Activated T-helper 2 cell treated with anti-CD3 and anti-CD28 coated beads, Interferon-gamma antibody, Interleukin-2, Interleukin-4, amounts not matched to agents 10 μg/mL and 5 μg/mL and 100 μg/mL, durations not matched to agents 14 hours and 24 hours and 36 hours (primary cell): ENCODE measurements around the gene AP1S2. TPM values are rescaled to one million over a fixed set of nuclear protein-coding genes. Genes with fewer than 3 reads are reported as not detected.
"Not testable (repeated sequence)": the region's sequence is repeated elsewhere in the genome, so short reads cannot be mapped to it uniquely, and the experiment has no call there.

ENCODE experiments used
- DNase-seq: peaks from one replicate; pipeline ENCODE4 v3.0.0; 2021; ENCODE audit warnings: low spot score
- H3K27ac Mint-ChIP-seq: one replicate; pipeline ENCODE4 v1.8.0; 2021; ENCODE audit warnings: mixed read lengths
- H3K27me3 Mint-ChIP-seq: one replicate; pipeline ENCODE4 v1.8.0; 2021; ENCODE audit warnings: low read depth, mixed read lengths
- H3K36me3 Mint-ChIP-seq: one replicate; pipeline ENCODE4 v1.8.0; 2021; ENCODE audit warnings: low read depth, mixed read lengths
- H3K4me1 Mint-ChIP-seq: one replicate; pipeline ENCODE4 v1.8.0; 2021; ENCODE audit warnings: low read depth, mixed read lengths
- H3K4me3 Mint-ChIP-seq: one replicate; pipeline ENCODE4 v1.8.0; 2021; ENCODE audit warnings: low read depth, mild to moderate bottlenecking, moderate library complexity, mixed read lengths
- H3K9me3 Mint-ChIP-seq: one replicate; pipeline ENCODE4 v1.8.0; 2021; ENCODE audit warnings: mixed read lengths
- intact Hi-C: fragments of 100-400 bp; cut with micrococcal nuclease; formaldehyde crosslinking; loops from one replicate; pipeline ENCODE4 v1.15.1; 2023
- total RNA-seq: library from RNA; stranded (reverse); gene quantifications from 2 replicates; pipeline ENCODE4 v1.2.3, GENCODE V29; 2022

Gene AP1S2
- total RNA-seq, 1 donor from 2014 or later = 33.8 TPM

DNA sequence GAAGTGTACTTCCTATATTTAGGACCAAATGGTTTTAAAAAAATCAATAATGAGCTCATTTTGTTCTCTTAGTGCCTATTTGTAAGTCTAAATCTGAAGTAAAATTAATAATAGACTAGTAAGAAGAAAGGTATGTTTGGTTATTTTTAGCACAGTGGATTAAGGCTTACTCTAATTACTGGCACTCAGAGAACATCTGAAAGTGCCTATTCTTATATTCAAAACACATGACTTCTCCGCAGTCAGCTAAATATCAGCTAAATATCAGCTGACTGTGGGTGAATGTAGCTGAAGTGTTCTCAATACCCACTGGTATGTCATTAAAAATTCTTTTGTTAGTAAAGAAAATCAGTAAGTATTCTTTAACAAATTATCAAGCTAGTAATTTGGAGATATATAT lies 6.0 kb downstream of the AP1S2 start:
- DNase-seq = no peak
- Mint-ChIP-seq H3K9me3 (no peaks in the 10 kb centered on the region), H3K27ac (no peak overlapping the region), H3K4me1 (peaks cover 19% of the 10 kb centered on the region), H3K36me3 (peaks cover 58% of the 10 kb centered on the region), H3K27me3 (no peaks in the 10 kb centered on the region), H3K4me3 (no peak overlapping the region)
- intact Hi-C loops = no loop called here

DNA sequence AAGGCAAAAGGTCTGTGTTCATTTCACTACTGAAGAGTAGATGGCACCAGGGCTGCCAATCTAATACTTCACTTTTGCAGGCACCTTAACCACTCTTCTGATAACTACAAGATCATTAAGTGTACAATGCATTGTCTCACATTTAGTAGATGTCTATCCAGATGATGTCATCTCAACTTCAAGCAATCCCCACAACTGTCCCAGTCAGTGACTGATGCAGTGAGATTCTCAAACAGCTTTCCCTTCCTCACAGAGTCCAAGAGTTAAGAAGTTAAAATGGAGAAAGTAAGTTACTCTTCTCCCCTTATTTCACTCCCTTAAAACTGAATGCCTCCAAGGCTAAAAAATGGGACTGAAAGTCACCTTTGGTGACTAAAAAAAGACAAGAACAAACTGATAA lies 10.7 kb downstream of the AP1S2 start:
- Mint-ChIP-seq H3K4me1 (no peaks in the 10 kb centered on the region), H3K4me3 (no peak overlapping the region), H3K27ac (no peak overlapping the region), H3K27me3 (no peaks in the 10 kb centered on the region), H3K36me3 (peaks cover 31% of the 10 kb centered on the region), H3K9me3 (no peaks in the 10 kb centered on the region)
- intact Hi-C loops = no loop called here
- no peak for DNase-seq

DNA sequence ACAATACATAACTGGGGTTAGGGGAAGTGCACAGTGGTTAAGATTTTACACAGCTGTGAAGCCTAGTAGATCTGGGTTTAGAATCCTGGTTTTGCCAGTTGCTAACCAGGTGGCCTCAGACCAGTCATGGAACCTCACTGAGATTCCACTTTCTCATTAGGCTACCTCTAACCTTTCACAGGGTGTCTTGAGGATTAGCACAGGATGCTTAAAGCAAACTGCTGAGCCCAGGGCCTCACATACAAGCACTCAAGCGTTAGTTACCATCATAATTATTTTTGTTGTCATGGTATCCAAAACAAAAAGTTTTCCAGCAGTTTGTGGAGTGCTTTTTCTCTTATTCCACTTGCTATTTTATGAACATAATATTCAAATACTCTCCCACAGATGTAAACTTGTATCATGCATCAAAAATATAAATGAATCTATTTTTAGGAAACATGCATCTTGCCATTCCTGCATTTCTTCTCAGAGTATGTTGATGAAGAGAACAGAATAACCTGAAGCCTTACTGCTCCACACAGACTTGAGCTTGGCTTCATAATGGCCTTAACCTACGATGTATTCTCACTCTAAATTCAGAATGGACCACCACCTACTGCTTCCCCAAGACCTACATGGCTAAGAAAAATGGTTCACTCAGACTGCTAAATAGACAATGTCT lies 12.6 kb downstream of the AP1S2 start:
- no peak for DNase-seq
- H3K4me3 Mint-ChIP-seq = no peak overlapping the region

DNA sequence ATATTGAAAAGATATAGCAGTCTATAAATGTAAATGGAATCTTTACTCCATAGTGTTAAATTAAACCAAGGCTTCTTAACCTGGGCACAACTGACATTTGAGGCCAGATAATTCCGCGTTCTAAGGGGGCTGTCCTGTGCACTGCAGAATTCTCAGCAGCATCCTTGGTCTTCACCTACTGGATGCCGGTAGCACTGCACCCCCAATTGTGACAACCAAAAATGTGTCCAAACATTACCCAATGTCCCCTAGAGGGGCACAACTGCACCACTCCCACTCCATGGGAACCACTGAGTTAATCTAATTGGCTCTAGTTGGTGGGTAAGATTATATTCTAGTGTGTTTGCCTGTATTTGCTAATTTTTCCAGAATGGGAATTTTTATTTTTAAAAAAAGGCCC lies 16.6 kb downstream of the AP1S2 start:
- H3K27me3 Mint-ChIP-seq = no peaks in the 10 kb centered on the region
- no peak for DNase-seq

More for the DNA sequence above, 12.6 kb downstream of the AP1S2 start:
- Mint-ChIP-seq H3K9me3 (no peaks in the 10 kb centered on the region), H3K27me3 (no peaks in the 10 kb centered on the region), H3K4me1 (no peaks in the 10 kb centered on the region), H3K27ac (no peak overlapping the region), H3K36me3 (peaks cover 25% of the 10 kb centered on the region)
- intact Hi-C loops = no loop called here

DNA sequence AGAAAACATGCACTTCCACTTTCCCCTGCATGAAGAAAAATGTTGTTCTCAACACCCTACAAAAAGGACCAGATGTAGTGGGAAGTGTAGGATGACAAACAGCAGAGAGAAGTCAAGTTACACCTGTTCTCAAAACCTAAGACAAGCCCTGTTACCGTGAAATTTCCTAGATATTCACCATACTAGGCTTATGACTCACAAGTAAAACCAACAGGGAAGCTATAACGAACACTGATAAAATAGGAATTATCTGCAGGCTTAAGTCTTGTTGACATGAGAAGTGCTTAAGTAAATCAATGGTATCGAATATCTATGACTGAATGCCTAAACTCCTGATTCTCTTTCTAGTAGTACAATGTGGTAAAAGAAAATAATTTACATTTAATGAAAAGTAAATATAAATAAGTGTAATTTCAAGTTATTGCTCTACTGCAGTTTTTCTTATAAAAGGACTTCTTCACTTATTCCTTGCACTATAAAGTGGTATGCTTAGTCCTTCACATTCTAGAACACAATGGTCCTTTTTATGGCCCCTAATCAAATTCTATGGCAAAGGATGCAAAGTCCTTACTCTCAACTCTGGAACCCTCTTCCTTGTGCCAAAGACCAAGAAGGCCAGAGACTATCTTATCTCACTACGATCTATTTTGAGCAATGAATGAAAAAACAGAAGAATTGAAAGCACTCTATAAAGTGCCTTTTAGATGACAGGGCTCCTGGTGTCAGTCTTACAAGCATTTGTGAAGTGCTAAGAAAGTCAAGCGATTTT lies 19.6 kb downstream of the AP1S2 start:
- DNase-seq = no peak
- no peaks in the 10 kb centered on the region for H3K27me3 Mint-ChIP-seq
- H3K9me3 Mint-ChIP-seq = no peaks in the 10 kb centered on the region
- H3K4me1 Mint-ChIP-seq = no peaks in the 10 kb centered on the region
- intact Hi-C loops = no loop called here
- H3K36me3 Mint-ChIP-seq = peaks cover 9% of the 10 kb centered on the region
- no peak overlapping the region for H3K27ac Mint-ChIP-seq
- no peak overlapping the region for H3K4me3 Mint-ChIP-seq

More for the DNA sequence above, 16.6 kb downstream of the AP1S2 start:
- H3K4me1 Mint-ChIP-seq = no peaks in the 10 kb centered on the region
- H3K36me3 Mint-ChIP-seq = peaks cover 13% of the 10 kb centered on the region
- intact Hi-C loops = no loop called here
- no peak overlapping the region for H3K27ac Mint-ChIP-seq
- no peaks in the 10 kb centered on the region for H3K9me3 Mint-ChIP-seq
- no peak overlapping the region for H3K4me3 Mint-ChIP-seq

DNA sequence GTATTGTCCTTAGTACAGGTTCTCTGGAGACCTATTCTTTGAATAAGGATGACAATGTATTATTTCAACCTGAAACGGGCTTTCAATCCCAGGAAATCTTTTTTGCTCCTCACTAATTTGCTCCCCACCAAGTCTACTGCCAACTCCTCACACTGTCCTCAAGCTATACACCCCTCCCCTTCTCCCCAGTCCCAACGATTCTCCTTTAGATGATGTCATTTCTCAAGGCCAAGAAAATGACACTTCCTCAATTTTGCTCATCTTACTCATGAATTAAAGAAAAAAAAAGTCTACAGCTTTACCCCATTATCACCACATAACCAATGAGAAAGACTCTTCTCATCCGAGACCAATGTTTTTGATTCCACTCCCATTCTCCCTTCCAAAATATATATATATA lies 20.6 kb downstream of the AP1S2 start:
- Mint-ChIP-seq H3K4me1 (no peaks in the 10 kb centered on the region), H3K36me3 (peaks cover 14% of the 10 kb centered on the region), H3K9me3 (no peaks in the 10 kb centered on the region), H3K4me3 (no peak overlapping the region), H3K27ac (no peak overlapping the region), H3K27me3 (no peaks in the 10 kb centered on the region)
- intact Hi-C loops = no loop called here
- no peak for DNase-seq

DNA sequence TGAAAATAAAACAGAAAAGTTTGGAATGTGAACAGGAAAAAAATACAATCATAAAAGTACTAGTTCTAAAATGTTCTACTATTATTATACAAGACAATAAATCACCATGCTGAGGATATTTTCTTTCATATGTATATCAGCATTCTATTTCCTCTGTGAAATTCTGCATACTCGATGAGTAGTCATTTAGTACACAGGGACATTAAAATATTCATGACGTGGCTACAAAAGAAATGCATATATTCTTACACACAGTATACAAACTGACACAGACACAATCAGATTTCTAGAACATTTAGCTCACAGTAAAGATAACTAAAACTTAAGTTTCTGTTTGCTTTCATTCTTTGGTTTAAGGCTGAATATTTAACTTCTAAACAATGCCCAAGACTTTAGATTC lies 23.3 kb downstream of the AP1S2 start:
- peaks cover 25% of the 10 kb centered on the region for H3K36me3 Mint-ChIP-seq
- H3K9me3 Mint-ChIP-seq, H3K4me1 Mint-ChIP-seq, H3K27me3 Mint-ChIP-seq, H3K4me3 Mint-ChIP-seq, intact Hi-C loops, H3K27ac Mint-ChIP-seq, DNase-seq: not testable (repeated sequence)

DNA sequence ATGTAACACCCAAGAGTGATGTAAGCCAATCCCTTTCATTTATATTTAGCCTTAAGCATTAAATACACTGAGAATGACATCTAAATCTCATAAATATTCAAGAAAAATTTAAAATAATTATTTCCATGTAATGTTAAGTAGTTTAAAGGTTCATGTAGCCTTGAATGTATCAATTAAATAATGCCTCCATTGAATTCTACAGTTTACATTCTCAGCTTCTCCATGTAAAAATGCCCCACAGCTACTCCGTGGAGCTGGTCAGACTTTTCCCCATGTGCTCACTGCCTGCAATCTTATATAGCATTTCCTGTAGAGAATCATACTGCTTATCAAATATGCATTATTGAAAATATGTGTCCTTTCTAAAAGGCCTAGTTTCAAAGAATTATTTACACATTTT lies 25.4 kb downstream of the AP1S2 start:
- Mint-ChIP-seq H3K9me3 (no peaks in the 10 kb centered on the region), H3K27me3 (no peaks in the 10 kb centered on the region), H3K4me3 (no peak overlapping the region), H3K4me1 (no peaks in the 10 kb centered on the region), H3K36me3 (peaks cover 25% of the 10 kb centered on the region), H3K27ac (no peak overlapping the region)
- DNase-seq = no peak
- intact Hi-C loops = no loop called here

DNA sequence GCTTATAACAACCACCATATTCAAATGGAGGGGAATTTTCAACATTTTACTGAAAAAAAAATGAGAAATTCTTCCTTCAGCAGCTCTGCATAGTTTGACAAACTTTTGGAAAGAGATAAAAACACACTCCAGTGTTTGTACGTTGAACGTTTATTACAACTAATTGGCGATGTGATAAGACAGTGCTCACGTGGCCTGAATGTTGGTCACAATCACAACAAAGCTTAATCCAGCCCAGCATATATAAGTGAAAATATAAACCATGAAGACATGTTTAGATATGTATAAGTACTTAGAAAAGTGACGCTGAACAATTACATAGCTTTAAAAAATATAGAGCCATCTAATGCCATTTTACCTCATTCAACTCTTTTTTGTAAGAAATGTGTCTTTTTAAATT lies 28.7 kb downstream of the AP1S2 start:
- H3K9me3 Mint-ChIP-seq = no peaks in the 10 kb centered on the region
- peaks cover 2% of the 10 kb centered on the region for H3K4me1 Mint-ChIP-seq
- intact Hi-C loops = no loop called here
- no peak overlapping the region for H3K4me3 Mint-ChIP-seq
- peaks cover 37% of the 10 kb centered on the region for H3K36me3 Mint-ChIP-seq
- DNase-seq = no peak
- no peaks in the 10 kb centered on the region for H3K27me3 Mint-ChIP-seq
- no peak overlapping the region for H3K27ac Mint-ChIP-seq

DNA sequence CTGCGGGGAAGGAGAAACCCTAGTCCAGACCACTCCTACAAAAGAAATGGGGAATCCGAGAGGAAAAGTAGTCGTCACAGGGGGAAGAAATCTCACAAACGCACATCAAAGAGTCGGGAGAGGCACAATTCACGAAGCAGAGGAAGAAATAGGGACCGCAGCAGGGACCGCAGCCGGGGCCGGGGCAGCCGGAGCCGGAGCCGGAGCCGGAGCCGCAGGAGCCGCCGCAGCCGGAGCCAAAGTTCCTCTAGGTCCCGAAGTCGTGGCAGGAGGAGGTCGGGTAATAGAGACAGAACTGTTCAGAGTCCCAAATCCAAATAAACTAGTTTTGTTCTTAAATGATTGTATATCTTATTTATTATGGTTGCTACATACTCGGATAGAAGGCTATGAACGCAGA lies 31.7 kb downstream of the AP1S2 start:
- Mint-ChIP-seq H3K27me3 (no peaks in the 10 kb centered on the region), H3K9me3 (no peaks in the 10 kb centered on the region), H3K4me1 (peaks cover 18% of the 10 kb centered on the region), H3K36me3 (peaks cover 44% of the 10 kb centered on the region), H3K4me3 (no peak overlapping the region), H3K27ac (no peak overlapping the region)
- intact Hi-C loops = no loop called here
- DNase-seq = no peak

DNA sequence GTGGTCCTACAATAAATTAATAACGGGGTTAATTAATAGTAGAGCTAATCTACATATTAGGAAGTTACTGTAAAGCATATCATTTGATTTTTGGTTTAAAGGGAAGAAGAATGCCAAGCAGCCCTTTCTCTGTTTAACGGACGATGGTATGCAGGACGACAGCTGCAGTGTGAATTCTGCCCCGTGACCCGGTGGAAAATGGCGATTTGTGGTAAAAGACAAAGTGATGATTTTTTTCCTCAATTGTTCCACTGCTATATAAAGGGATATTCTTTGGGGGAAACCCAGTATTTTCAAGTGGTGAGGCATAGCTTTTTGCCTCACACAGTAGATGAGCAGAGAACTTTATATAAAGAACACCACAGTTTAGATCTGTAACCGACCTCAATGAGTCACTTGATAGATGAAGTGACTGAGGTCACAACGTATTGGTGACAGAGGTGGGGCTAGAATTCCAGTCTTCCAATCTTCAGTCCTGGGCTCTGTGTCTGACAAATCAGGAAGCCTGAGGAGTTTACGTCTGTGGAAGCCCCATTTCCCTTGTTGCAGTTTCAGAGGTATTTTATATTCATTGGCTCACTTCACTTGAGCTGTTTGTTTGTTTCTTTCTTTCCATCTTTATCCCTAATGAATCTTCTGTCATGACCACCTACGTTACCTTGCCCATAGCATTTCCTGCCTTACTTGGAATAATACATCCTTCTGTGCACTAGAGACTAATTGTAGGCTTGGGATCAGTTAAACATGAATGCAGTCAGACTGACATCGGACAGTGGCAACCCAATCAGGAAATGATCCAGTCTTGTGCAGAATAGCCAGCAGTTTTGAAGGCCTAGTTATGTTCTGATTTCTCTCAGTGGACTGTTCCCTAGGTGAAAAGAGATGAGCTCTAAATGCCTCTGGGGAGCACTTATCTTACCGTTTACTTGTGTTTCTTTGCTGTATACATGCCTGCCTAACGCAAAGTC lies 34.2 kb downstream of the AP1S2 start:
- H3K27ac Mint-ChIP-seq = peak overlapping the region; percentile 77
- peaks cover 51% of the 10 kb centered on the region for H3K36me3 Mint-ChIP-seq
- no peaks in the 10 kb centered on the region for H3K27me3 Mint-ChIP-seq
- DNase-seq = no peak
- no peaks in the 10 kb centered on the region for H3K9me3 Mint-ChIP-seq
- intact Hi-C loops = no loop called here
- peaks cover 37% of the 10 kb centered on the region for H3K4me1 Mint-ChIP-seq
- H3K4me3 Mint-ChIP-seq = no peak overlapping the region

DNA sequence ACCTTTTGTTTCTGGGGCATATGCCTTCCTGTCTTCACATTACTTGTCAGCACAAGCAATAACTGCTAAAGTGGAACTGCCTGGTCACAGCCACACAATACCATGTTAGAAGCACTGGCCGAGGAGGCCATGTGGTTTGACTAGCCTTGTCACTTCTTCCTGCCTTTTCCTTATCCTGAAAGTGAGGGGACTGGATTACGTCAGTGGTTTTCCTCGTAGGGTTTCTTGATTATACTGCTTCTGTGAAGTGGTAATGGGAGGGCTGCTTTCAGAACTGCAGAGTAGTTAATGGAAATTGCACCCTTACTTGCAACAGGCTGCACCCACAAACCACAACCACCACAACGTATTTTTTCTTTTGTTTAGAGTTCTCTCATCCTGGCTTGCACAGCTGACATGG lies 37.7 kb downstream of the AP1S2 start:
- peak overlapping the region; percentile 47 for H3K4me3 Mint-ChIP-seq
- intact Hi-C loops = loop anchor here (1.0 to 5.0 kb wide), 5 partner anchors 27 to 78 kb away; partner anchors contain the start of genes AP1S2, CA5B and ZRSR2
- H3K27ac Mint-ChIP-seq = peak overlapping the region; percentile 92
- no peaks in the 10 kb centered on the region for H3K9me3 Mint-ChIP-seq
- DNase-seq = peak; percentile 40
- peaks cover 43% of the 10 kb centered on the region for H3K4me1 Mint-ChIP-seq
- no peaks in the 10 kb centered on the region for H3K27me3 Mint-ChIP-seq
- peaks cover 64% of the 10 kb centered on the region for H3K36me3 Mint-ChIP-seq
